ENCODE measurements around the gene SOCS3.

SOCS3 gene

GRCh38 chr17:78359997-78360370, at the start of gene SOCS3:
Gene SOCS3, minus strand, starts transcription at chr17:78360077. Its CDS starts 982 bp downstream, at chr17:78359095.
- DNase-seq = peak; percentile 98

DNA sequence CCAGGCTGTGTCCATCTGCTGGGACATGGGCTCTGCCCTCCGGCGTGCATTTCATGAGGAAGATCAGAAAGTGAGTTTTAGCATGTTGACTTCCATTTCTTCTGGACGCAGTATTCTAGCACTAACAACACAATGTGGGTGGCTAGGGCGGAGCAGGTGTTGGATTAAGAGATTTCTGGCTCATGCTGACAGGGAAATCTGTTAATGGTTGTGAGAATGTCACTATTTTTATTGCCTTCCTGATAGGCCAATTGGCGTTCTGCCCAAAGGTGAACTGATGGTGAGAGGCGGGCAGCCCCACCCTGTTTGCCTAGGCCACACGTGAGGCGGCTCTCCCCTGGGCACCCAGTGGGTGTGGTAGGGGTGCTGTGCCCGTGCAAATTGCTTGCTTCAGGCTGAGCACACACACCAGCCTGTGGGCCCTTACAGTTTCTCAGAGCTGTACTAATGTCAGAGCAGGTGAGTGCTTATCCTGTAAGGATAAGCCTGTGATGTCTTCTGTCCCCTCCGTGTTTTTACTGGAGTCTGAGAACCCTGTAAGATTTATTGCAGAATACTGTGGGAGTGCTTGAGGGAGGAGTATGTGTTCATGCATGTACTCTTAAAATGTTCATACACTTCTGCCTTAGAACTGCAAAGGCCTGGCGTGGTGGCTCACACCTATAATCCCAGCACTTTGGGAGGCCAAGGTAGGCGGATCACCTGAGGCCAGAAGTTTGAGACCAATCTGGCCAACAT, 49.5 kb upstream of the SOCS3 start:
- no peak for DNase-seq

GRCh38 chr17:78408476-78409050, 48.7 kb upstream of the SOCS3 start:
- DNase-seq = no peak

DNA sequence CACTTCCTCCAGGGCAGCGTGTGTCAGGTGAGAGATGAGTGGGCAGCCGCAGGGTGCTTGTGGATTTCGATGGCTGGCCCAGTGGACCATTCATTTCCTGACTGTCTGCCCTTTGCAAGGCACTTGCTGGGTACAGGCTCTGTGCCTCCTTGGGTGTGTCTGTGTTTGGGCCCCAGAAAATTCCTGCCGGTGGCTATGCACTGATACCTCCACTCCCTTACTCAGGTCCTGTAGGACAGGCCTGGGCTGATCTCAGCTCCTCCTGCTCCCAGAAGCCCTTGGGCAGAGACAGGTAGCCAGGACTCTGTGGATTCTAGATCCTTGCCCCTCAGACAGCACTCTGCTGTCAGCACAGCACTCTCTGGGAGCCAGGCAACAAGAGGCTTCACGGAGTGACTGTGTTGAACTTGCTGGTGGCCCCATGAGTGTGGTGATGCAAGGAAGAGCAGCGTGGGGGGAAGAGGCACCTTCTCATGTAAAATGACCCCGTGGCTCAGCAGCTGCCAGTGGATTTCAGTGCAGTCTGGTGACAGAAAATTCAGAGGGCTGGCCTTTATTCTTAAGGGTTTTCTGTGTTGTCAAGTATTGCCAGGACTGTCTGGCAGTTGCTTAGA, 47.6 kb upstream of the SOCS3 start:
- DNase-seq = no peak

DNA sequence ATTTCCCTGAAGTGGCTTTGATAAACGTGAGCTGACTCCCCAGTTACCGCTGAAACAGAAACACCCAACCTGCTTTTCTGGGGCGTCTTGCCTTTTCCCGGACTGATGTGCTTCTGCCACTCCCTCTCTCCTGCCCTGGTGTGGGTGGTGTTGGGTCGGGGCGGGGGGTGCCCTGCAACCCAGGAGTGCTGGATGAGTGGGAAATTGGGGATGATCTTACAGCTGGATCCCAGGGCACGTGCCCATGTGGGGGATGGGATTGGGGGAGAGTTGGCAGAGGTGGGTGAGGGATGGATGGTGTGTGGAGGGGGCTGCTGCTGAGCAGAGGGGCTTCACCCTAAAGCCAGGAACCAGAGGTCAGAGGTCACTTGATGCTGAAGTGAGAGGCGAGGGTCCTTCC, 47.0 kb upstream of the SOCS3 start:
- no peak for DNase-seq

DNA sequence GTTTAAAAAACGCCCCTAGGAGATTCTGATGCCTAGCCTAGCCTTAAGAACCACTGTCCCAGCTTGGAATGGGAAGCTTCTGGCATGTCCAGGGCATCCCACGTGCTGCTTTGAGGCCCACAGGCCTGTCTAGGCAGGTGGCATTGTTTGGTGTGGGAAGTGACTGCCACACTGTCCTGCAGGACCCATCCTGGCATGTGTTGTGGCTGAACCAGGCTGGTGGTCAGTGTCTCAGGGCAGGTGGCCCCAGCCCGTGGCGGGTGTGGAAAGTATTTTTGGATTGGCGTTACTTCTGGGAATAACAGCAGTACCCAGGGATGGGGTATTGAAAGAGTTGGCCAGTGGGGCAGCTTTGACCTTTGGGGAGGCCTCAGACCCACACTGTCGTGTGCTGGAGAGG, 46.5 kb upstream of the SOCS3 start:
- no peak for DNase-seq

DNA sequence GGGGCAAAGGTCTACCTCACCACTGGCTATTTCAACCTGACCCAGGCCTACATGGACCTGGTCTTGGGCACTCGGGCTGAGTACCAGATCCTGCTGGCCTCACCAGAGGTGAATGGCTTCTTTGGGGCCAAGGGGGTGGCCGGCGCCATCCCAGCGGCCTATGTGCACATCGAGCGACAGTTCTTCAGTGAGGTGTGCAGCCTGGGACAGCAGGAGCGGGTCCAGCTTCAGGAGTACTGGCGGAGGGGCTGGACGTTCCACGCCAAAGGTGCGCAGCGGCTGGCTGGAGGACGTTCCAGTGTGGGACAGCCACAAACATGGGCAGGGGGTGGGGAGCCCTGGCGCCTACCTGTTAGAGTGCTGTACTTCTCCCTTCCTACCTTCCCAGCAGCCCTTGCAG, 43.9 kb upstream of the SOCS3 start:
- DNase-seq = no peak

GRCh38 chr17:78401891-78402290, 42.0 kb upstream of the SOCS3 start:
- DNase-seq = no peak

GRCh38 chr17:78401246-78401645, 41.4 kb upstream of the SOCS3 start:
- no peak for DNase-seq

DNA sequence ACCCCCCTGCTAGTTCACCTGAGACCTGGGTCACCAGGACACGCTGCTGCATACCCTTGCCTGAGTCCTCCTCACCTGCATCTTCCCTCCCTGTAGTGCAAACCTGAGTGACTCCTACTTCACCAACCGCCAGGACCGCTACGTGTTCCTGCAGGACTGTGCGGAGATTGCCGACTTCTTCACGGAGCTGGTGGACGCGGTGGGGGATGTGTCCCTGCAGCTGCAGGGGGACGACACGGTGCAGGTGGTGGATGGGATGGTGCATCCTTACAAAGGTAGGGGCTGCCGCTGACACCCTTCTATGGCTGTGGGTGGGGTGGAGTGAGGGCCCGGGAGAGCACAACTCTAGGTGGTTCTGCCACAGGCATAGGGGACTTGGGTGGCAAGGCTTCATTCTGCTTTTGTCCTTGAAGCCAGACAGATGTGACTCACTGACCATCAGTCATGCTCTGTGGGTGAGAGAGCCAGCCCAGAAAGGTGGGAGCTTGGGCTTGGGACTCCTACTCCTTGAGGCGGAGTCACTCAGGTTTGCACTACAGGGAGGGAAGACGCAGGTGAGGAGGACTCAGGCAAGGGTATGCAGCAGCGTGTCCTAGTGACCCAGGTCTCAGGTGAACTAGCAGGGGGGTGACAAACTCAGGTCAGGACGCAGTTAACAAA, 40.8 kb upstream of the SOCS3 start:
- DNase-seq = no peak

DNA sequence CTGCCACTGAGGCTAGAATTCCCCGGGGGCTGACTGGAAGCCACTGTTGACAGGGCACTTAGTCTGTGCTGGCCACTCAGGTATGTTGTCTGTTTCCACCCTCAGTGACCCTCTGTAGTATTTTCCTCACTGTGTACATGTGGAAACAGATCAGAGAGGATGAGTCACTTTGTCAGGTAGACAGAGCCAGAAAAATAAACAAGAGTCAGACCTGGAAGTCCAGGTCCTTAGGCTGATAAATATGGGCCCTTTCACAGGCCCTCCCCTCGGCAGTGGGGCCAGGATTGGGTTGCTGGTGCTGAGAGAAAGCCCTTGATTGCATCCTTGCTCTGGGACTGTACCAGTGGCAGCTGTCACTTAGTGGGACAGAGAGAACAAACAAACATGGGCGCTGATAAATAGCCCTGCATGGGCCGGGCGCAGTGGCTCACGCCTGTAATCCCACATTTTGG, 39.8 kb upstream of the SOCS3 start:
- DNase-seq = no peak

DNA sequence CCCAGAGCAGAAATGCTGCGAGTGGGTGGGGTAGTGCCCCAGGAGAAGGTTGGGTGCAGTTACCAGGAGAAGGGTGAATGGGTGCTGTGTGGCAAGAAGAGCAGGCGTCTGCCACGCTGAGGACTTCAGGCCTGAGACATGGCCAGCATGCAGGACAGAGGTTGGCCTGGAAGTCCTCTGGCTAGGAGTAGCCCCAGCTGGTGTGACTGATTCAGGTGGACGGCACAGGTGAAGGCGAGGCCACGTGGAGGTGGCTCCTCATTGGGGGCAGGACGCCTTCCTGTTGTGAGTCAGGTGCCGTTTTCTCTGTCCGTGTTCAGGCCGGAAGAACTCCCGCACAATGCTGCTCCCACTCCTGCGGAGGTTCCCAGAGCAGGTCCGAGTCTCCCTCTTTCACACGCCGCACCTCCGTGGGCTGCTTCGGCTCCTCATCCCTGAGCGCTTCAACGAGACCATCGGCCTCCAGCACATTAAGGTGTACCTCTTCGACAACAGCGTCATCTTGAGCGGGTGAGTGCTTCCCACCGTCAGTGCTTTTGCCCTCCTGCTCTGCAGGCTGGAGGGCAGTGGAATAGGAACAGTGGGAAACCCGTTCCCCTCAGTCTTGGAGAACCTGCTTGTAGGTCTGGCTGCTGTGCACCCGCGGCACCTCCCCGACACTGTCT, 39.3 kb upstream of the SOCS3 start:
- DNase-seq = no peak

GRCh38 chr17:78398390-78398789, 38.5 kb upstream of the SOCS3 start:
- no peak for DNase-seq

- no peak for DNase-seq
These were observed 37.8 kb upstream of the SOCS3 start for GRCh38 chr17:78397681-78398101.

DNA sequence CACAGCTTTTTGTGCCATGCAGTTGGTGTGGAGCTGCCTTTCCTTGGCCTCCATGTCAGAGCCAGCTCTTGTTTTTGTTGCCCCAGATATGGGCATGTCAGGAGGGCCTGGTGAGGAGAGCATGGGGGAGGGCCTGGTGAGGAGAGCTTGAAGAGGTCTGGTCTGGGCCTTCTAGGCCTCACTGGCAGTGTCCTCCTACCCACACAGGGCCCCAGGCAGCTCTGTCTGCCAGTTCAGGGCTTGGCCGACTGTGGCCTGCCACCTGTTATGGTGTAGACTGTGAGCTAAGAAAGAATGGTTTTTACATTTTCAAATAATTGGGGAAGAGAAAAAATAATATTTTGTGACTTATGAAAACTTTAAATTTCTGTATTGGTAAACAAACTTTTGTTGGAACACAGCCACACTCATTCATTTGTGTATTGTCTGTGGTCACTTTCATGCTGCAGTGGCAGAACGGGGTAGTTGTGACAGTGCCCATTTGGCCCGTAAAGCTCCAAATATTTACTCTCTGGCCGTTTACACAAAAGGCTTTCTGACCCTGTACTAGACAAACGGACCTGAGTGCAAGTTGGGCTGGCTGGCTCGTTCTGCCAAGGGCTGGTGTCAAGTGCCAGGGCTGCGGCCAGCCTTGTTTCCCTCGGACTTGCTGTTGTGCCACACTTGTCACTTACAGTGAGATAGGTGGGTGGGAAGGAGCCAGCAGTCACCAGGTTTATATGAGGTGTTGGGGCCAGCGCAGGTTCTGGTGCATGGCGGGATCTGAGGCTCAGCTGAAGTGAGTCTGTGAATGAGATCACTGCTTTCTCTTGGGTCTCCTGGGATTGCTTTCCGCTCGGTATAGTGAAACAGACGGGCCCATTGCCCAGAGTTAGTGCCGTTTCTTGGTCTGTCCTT, 36.8 kb upstream of the SOCS3 start:
- no peak for DNase-seq

DNA sequence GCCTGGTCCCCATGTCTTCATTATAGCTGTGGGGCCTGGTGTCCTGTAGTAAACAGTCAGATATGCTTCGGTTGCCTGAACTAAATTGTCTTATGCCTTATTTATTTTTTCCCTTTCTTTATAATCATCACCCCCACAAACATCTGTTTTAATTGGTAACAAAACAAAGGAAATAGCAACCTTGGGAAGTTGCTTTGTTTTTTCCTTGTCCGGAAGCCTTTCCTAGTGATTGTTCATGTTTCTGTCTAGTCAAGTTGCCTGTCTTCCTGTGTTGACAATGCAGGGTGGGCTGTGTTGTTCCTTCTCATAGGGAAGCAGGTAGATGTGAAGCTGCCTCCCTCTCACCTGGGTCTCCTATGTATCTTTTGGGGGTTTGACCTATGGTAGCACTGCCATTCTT, 35.3 kb upstream of the SOCS3 start:
- no peak for DNase-seq

DNA sequence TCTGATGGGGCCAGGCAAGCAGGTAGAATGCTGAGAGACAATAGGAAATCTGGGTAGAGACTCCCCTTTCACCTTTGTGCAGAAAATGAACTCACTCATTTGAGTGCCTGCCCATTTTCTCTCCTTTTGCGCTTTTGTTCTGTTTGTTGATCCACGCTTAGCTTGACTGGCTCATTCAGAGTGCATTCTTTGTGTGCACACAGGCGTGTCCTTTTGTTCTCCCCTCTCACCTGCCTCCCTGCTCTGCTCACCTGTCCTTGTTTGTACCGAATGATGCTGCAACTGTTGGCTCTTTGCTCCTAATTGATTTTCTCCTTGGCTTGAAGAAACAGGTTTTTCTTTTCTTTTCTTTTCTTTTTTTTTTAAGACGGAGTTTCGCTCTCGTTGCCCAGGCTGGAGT, 34.3 kb upstream of the SOCS3 start:
- DNase-seq = no peak

DNA sequence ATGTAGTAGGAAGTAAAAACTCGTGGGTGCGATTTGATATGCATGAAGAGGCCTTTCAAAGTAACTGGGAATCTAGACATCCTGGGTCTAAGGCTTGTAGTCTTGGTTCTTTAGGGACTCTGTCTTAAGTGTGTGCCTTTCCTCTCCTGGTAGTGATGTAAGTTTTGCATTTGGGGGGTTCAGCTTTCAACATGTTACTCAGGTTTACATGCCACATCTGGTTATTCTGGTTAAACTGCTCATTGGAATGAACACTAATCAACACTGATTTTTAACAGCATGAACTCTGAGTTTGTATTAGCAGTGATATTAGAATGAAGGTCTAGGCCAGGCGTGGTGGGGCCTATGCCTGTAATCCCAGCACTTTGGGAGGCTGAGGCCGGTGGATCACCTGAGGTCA, 33.7 kb upstream of the SOCS3 start:
- no peak for DNase-seq

- no peak for DNase-seq
These were observed 32.4 kb upstream of the SOCS3 start for GRCh38 chr17:78392295-78392694.

- DNase-seq = no peak
These were observed 32.0 kb upstream of the SOCS3 start for GRCh38 chr17:78391843-78392242.

- DNase-seq = no peak
These were observed 31.2 kb upstream of the SOCS3 start for GRCh38 chr17:78391051-78391431.

Data from CD4-positive, alpha-beta T cell treated with Interleukin-10 for 1 hour (primary cell).